ENCODE measurements around the gene SMARCA4.
"Not testable (repeated sequence)": the region's sequence is repeated elsewhere in the genome, so short reads cannot be mapped to it uniquely, and the experiment has no call there.

SMARCA4 gene

DNA sequence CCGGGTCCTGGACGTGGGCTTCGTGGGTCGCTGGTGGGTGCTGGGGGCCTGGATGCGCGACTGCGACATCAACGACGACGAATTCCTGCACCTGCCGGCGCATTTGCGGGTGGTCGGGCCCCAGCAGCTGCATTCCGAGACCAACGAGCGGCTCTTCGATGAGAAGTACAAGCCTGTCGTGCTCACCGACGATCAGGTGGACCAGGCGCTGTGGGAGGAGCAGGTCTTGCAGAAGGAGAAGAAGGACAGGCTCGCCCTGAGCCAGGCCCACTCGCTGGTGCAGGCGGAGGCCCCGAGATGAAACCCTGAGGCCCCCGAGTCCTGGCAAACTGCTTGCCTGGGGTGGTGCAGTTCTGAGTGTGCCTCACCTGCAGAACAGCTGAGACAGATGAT lies 31.4 kb upstream of the SMARCA4 start:
- no peak for DNase-seq

- no peak for DNase-seq
Observed at GRCh38 chr19:10935371-10936059, 25.3 kb upstream of the SMARCA4 start.

DNA sequence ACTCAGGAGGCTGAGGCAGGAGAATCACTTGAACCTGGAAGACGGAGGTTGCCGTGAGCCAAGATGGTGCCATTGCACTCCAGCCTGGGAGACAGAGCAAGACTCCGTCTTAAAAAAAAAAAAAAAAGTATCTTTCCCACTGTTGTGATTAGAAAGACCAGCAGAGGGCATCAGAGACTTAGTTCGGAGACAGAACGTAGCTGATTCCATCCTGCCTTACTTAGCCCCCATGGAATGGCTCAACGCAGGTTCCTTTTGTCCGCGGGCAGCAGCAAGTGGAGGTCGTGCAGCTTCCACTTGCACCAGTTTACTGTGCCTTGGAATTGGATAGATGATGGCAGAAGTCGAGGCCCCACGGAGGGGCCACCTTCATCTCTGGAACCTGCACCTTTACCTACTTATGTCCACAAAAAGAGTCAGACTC lies 24.2 kb upstream of the SMARCA4 start:
- peak; percentile 40 for DNase-seq

DNA sequence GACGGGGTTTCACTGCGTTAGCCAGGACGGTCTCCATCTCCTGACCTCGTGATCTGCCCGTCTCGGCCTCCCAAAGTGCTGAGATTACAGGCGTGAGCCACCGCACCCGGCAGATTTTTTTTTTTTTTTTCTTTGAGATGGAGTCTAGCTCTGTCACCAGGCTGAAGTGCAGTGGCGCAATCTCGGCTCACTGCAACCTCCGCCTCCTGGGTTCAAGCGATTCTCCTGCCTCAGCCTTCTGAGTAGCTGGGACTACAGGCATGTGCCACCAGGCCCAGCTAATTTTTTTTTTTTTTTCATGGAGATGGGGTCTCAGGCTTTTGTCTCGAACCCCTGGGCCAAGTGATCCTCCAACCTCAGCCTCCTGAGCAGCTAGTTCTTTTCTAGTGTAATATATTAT lies 19.2 kb upstream of the SMARCA4 start:
- not testable (repeated sequence) for DNase-seq

DNA sequence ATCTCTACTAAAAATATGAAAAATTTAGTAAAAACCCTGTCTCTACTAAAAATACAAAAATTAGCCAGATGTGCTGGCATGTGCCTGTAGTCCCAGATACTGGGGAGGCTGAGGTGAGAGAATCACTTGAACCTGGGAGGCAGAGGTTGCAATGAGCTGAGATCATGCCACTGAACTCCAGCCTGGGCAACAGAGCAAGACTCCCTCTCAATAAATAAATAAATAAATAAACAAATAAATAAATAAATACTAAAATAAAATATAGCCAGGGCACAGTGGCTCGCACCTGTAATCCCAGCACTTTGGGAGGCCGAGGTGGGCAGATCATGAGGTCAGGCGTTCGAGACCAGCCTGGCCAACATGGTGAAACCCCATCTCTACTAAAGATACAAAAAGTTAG lies 17.4 kb upstream of the SMARCA4 start:
- DNase-seq, result not testable (repeated sequence)

DNA sequence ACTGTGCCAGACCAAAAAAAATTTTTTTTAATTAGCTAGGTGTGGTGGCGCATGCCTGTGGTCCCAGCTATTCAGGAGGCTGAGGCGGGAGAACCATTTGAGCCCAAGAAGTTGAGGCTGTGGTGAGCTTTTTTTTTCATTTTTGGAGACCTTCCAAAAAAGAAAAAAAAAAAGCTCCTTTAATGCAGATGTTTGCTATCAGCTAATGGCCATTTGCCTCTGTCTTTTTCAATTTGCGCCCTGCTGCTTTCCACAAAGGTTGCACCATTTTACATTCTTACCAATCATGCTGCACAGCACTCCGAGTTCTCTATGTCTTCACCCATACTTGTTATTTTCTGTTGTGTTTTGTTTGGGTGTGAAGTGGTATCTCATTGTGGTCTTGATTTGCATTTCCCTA lies 15.6 kb upstream of the SMARCA4 start:
- no peak for DNase-seq

DNA sequence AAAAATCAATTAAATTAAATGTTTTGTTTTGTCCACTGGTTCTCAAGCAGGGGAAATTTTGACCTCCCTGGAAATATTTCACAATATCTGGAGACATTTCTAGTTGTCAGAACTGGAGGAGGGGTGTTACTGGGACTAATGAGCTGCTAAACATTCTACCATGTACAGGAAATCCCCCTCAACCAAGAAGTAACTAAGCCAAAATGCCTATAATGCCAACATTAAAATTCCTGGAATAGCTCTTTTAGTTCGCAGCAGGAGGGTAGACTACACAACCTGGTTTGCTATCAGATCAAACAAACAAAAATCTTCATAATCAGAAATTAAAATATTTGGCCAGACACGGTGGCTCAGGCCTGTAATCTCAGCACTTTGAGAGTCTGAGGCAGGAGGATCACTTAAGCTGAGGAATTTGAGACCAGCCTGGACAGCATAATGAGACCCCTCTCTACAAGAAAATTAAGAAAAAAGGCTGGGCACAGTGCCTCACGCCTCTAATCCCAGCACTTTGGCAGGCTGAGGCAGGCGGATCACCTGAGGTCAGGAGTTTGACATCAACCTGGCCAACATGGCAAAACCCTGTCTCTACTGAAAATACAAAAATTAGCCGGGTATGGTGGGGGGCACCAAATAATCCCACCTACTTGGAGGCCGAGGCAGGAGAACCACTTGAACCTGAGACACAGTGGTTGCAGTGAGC lies 13.7 kb upstream of the SMARCA4 start:
- DNase-seq, result no peak

- peak; percentile 62 for DNase-seq
Observed at GRCh38 chr19:10952809-10953208, 8.0 kb upstream of the SMARCA4 start.

GRCh38 chr19:10959277-10959968 lies 1.4 kb upstream of the SMARCA4 start:
- not testable (repeated sequence) for DNase-seq

DNA sequence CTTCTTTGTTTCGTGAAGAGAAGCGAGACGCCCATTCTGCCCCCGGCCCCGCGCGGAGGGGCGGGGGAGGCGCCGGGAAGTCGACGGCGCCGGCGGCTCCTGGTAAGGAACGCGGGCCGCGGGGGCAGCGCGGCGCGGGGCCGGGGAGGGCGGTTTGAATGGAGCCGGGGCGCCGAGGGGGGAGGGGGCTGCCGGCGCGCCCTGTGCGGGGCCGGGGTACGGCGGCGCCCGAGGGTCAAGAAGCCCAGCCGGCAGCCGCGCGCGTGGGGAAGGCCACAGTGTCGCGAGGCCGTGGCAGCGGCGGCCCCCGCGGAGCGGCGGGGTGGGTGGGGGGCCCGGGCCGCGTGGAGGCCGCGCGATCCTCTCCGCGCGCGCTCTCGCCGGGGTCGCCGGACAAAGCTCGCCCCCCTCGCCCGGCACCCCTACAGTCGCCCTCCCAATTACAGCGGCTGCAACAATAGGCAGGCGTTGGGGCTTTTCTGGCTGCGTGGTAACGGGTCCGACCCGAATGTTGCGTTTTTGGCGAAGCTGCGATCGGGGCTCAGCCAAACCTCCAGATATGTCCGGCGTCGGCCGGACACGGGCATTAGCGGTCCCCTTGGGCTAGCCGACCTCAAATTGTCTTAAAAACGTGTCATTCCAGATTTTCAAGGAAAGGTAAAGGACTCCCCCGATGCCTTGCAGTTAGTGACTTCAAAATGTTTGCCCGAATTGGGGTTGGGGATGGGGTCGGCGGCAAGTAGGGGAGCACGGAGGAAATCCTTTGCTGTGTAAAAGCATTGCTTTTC lies 437 bp downstream of the SMARCA4 start:
- no peak for DNase-seq

DNA sequence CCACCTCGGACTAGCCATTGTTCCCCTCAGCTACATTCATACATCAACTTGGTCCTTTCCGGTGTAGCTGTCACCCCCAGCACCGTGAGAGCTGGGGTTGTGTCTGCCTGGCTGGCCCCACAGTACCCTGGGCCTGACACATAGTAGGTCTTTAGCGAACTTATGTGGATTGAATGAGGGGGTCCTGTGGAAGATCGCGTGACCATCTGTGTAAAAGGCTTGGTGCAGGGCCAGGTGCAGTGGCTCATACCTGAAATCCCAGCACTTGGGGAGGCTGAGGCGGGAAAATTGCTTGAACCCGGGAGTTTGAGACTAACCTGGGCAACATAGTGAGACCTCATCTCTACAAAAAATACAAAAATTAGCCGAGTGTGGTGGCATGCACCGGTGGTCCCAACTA lies 2.0 kb downstream of the SMARCA4 start:
- no peak for DNase-seq

GRCh38 chr19:10963865-10964264 lies 3.0 kb downstream of the SMARCA4 start:
- no peak for DNase-seq

DNA sequence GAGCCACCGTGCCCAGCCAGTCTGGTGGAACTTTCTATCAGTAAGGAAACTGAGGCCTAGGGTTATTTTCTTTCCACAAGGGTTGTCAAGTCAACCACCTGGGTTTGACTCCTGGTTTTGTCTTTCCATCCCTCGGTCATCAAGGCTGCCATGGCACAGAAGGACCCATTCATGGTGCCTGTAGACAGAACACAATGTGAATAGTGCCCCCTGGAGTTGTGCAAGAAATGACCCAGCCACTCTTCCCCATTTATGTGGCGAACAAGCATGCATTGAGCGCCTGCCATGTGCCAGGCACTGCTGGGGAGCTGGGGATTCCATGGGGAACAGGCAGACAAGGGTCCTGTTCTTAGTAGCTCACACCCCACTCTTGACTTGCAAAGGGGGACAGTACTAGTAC lies 4.1 kb downstream of the SMARCA4 start:
- no peak for DNase-seq

- no peak for DNase-seq
Observed at GRCh38 chr19:10965398-10965797, 4.6 kb downstream of the SMARCA4 start.

DNA sequence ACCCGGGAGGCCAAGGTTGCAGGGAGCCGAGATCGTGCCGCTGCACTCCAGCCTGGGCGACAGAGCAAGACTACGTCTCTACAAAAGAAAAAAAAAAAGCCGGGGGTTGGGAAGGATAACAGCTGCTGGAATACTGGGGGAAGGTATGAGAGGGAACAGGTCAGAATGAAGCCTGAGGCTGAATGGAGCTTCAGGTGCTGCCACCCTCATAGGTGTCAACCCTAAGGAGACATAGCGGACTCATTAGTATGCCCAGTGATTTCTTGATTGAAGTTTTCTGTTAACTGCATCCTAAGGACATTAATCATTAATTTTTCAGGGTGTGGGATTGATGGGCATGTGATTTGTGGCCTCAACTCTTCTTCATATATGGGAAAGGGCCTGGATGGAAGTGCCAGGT lies 6.0 kb downstream of the SMARCA4 start:
- no peak for DNase-seq

GRCh38 chr19:10968527-10969135 lies 7.8 kb downstream of the SMARCA4 start:
- no peak for DNase-seq

DNA sequence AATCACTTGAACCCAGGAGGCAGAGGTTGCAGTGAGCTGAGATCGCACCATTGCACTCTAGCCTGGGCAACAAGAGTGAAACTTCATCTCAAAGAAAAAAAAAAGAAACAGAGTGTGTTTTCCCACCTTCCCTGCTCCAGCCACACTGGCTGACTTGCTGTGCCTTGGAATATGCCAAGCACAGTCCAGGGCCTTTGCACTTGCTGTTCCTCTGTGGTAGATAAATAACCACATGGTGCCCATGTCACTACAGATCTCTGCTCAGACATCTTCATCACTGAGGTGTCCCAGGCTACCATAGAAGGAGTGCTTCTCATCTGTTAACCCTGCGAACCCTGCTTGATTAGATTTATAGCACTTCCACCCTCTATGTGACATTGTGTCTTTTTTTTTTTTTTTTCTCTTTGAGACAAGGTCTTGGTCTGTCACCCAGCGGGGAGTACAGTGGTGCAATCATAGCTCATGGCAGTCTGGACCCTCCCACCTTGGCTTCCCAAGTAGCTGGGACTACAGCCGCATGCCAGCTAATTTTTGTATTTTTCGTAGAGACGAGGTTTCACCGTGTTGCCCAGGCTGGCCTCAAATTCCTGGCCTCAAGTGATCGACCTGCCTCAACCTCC lies 10.4 kb downstream of the SMARCA4 start:
- DNase-seq, result no peak

- DNase-seq, result no peak
Observed at GRCh38 chr19:10975374-10976130, 14.7 kb downstream of the SMARCA4 start.

GRCh38 chr19:10976131-10976892 lies 15.5 kb downstream of the SMARCA4 start:
- DNase-seq, result no peak

- no peak for DNase-seq
Observed at GRCh38 chr19:10977742-10978092, 16.9 kb downstream of the SMARCA4 start.

- DNase-seq, result no peak
Observed at GRCh38 chr19:10979951-10980381, 19.1 kb downstream of the SMARCA4 start.

Measured in NCI-H526 treated with DMSO at 0.1 percent for 48 hours (cell line).